DND-41 (cell line): ENCODE results near the gene NFATC3.

ENCODE experiments used
- CTCF ChIP-seq: IDR thresholded peaks from 2 replicates; pipeline ENCODE4 v1.5.1; 2012; ENCODE audit warnings: borderline replicate concordance, low read length, moderate library complexity, mild to moderate bottlenecking; ENCODE audit not compliant: poor library complexity, severe bottlenecking; ENCODE audit errors: extremely low read depth
- EZH2 ChIP-seq: IDR thresholded peaks from 3 replicates; pipeline ENCODE4 v1.6.1; 2012; ENCODE audit warnings: borderline replicate concordance, low read depth, mild to moderate bottlenecking, moderate library complexity, low read length, inconsistent platforms; ENCODE audit not compliant: severe bottlenecking

DNA sequence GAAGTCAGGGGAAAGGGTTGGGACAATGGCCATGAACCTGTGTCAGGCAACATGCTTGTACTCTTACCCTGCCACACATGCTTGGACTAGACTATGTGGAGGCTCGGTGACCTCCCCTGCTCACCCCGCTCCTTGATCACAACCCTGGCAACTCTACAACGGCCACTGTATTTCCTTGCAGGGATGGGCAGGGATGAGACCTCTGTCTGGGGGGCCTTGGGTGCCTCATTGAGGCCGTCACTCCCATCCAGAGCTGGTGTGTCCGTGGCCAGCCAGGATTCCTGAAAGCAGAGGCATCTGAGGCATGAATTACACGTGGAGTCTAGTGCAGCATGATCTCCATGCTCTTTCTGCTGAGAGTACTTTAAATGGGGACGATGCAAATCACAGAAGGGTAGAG, 161.0 kb downstream of the NFATC3 start:
- TF ChIP-seq CTCF, result no peak
- TF ChIP-seq EZH2, result no peak
